Keratinocyte (primary cell): ENCODE measurements around the gene RPIA. TPM values are rescaled to one million over a fixed set of nuclear protein-coding genes. Genes with fewer than 3 reads are reported as not detected.

Experiments used
- DNase-seq: peaks from one replicate; pipeline ENCODE4 v3.0.0-alpha.2; 2011; ENCODE audit warnings: low read depth, missing footprints, low spot score
- FAIRE-seq: peaks from 2 replicates; lab custom pipeline; 2011; peaks lifted over from hg19 to GRCh38; lab: Jason Lieb, UNC
- H2AFZ ChIP-seq: 2 replicates; pipeline ENCODE4 v1.6.0; 2012; ENCODE audit warnings: low read length, control low read depth, inconsistent platforms; ENCODE audit not compliant: control insufficient read depth
- H3K27ac ChIP-seq: 2 replicates; pipeline ENCODE4 v1.5.1; 2011; ENCODE audit warnings: low read length; ENCODE audit not compliant: control insufficient read depth, insufficient read depth
- H3K27me3 ChIP-seq: 3 replicates; pipeline ENCODE4 v1.6.0; 2011; ENCODE audit warnings: low read length; ENCODE audit not compliant: control insufficient read depth, insufficient read depth; ENCODE audit errors: extremely low read depth
- H3K36me3 ChIP-seq, 2 experiments: 2 replicates in 1 of 2; 3 replicates in 1 of 2; pipeline ENCODE4 v1.5.1; 2011; ENCODE audit warnings: low read length in 2 of 2, mild to moderate bottlenecking in 1 of 2; ENCODE audit not compliant: control insufficient read depth in 2 of 2, insufficient read depth in 2 of 2; ENCODE audit errors: extremely low read depth in 1 of 2
- H3K4me1 ChIP-seq: 3 replicates; pipeline ENCODE4 v1.5.1; 2011; ENCODE audit warnings: low read length; ENCODE audit not compliant: control insufficient read depth, insufficient read depth; ENCODE audit errors: extremely low read depth
- H3K4me2 ChIP-seq: 3 replicates; pipeline ENCODE4 v1.6.0; 2011; ENCODE audit warnings: low read depth, low read length; ENCODE audit not compliant: control insufficient read depth, insufficient read depth; ENCODE audit errors: extremely low read depth
- H3K4me3 ChIP-seq, 3 experiments: fragments of 200-600 bp in 1 of 3; sonication (generic) in 1 of 3; 2 replicates in 2 of 3; 3 replicates in 1 of 3; pipeline ENCODE4 v1.5.1; 2011 to 2016; ENCODE audit warnings: low read length in 3 of 3, mild to moderate bottlenecking in 3 of 3, control low read depth in 2 of 3, inconsistent platforms in 1 of 3, low read depth in 1 of 3, mixed read lengths in 1 of 3, mixed run types in 1 of 3, moderate library complexity in 1 of 3; ENCODE audit not compliant: control insufficient read depth in 2 of 3, insufficient read depth in 2 of 3; ENCODE audit errors: extremely low read depth in 1 of 3
- H3K79me2 ChIP-seq: 2 replicates; pipeline ENCODE4 v1.6.0; 2012; ENCODE audit warnings: low read length; ENCODE audit not compliant: control insufficient read depth, insufficient read depth
- H3K9ac ChIP-seq: 3 replicates; pipeline ENCODE4 v1.6.0; 2011; ENCODE audit warnings: low read length; ENCODE audit not compliant: control insufficient read depth, insufficient read depth; ENCODE audit errors: extremely low read depth
- H3K9me1 ChIP-seq: 3 replicates; pipeline ENCODE4 v1.6.0; 2011; ENCODE audit warnings: low read length; ENCODE audit not compliant: control insufficient read depth, insufficient read depth; ENCODE audit errors: extremely low read depth
- H3K9me3 ChIP-seq: 2 replicates; pipeline ENCODE4 v1.5.1; 2012; ENCODE audit warnings: low read depth, low read length; ENCODE audit not compliant: control insufficient read depth
- H4K20me1 ChIP-seq: 3 replicates; pipeline ENCODE4 v1.6.0; 2011; ENCODE audit warnings: low read length; ENCODE audit not compliant: control insufficient read depth, insufficient read depth; ENCODE audit errors: extremely low read depth
- CTCF ChIP-seq, 3 experiments: IDR thresholded peaks in 1 of 3; conservative IDR thresholded peaks in 1 of 3; optimal IDR thresholded peaks in 1 of 3; 2 replicates in 2 of 3; 3 replicates in 1 of 3; pipeline versions ENCODE3 to v1.5.1; 2011; ENCODE audit warnings: low read length in 3 of 3, mild to moderate bottlenecking in 3 of 3, moderate library complexity in 2 of 3, control low read depth in 1 of 3, inconsistent platforms in 1 of 3; ENCODE audit not compliant: insufficient read depth in 2 of 3; ENCODE audit errors: extremely low read depth in 1 of 3
- EZH2 ChIP-seq: IDR thresholded peaks from one replicate; pipeline ENCODE4 v1.6.1; 2012; ENCODE audit warnings: inconsistent platforms, mild to moderate bottlenecking, low read length, moderate library complexity
- dilution Hi-C: fragments of 300-500 bp; cut with MboI; formaldehyde crosslinking; loops from one replicate; pipeline ENCODE4 v1.7.0; 2020; ENCODE audit warnings: low sequenced_read_pairs; ENCODE audit not compliant: extremely low pct_ligation_motif_present
- polyA plus RNA-seq, 5 experiments: library from polyadenylated mRNA; depleted of rRNA in 3 of 5; stranded (reverse) in 3 of 5; stranded (forward) in 1 of 5; unstranded in 1 of 5; fragments of >200 nt; gene quantifications; 1 replicate in 1 of 5; 2 replicates in 3 of 5; 3 replicates in 1 of 5; pipeline versions ENCODE4 v1.2.1 to v1.2.3, GENCODE V29; 2011 to 2012; ENCODE audit warnings: missing spikeins in 2 of 5, low read depth in 1 of 5, low replicate concordance in 1 of 5

The RPIA gene
- polyA plus RNA-seq, 1 donor (not counting 4 experiments of a cell fraction or from before 2014, with no cell fraction given), result 11.4 TPM

GRCh38 chr2:88651646-88652045 is 39.8 kb upstream of the RPIA start:
- H3K27me3 ChIP-seq, result no peaks in the 10 kb centered on the region
- no peaks in the 10 kb centered on the region for H4K20me1 ChIP-seq
- no peaks in the 10 kb centered on the region for H3K9me1 ChIP-seq
- FAIRE-seq (peak; percentile 43), DNase-seq (no peak)
- H3K9me3 ChIP-seq, result no peaks in the 10 kb centered on the region
- no peak overlapping the region for H2AFZ ChIP-seq
- H3K4me2 ChIP-seq, result no peak overlapping the region
- peaks cover 4% of the 10 kb centered on the region for H3K4me1 ChIP-seq
- TF ChIP-seq EZH2 (no peak), CTCF (optimal IDR thresholded peaks at IDR 0.05 in 1 of 3, IDR thresholded peaks at IDR 0.05 in 1 of 3, conservative IDR thresholded peaks at IDR 0.05 in 1 of 3; ENCODE audit: extremely low read depth in 1 of 3, insufficient read depth in 2 of 3, low read length in 3 of 3) (no peak)
- no peaks in the 10 kb centered on the region for H3K36me3 ChIP-seq
- H3K79me2 ChIP-seq, result no peaks in the 10 kb centered on the region
- H3K9ac ChIP-seq, result no peak overlapping the region
- dilution Hi-C loops, result no loop called here
- no peak overlapping the region for H3K27ac ChIP-seq
- H3K4me3 ChIP-seq, result no peak overlapping the region

GRCh38 chr2:88654714-88655113 is 36.8 kb upstream of the RPIA start:
- TF ChIP-seq CTCF (optimal IDR thresholded peaks at IDR 0.05 in 1 of 3, IDR thresholded peaks at IDR 0.05 in 1 of 3, conservative IDR thresholded peaks at IDR 0.05 in 1 of 3; ENCODE audit: extremely low read depth in 1 of 3, insufficient read depth in 2 of 3, low read length in 3 of 3), result no peak
- no peak for TF ChIP-seq EZH2
- peaks cover 24% of the 10 kb centered on the region for H3K4me1 ChIP-seq
- H3K9ac ChIP-seq, result no peak overlapping the region
- H2AFZ ChIP-seq, result no peak overlapping the region
- DNase-seq, result no peak
- H3K36me3 ChIP-seq, result no peaks in the 10 kb centered on the region
- FAIRE-seq, result no peak
- H3K9me3 ChIP-seq, result no peaks in the 10 kb centered on the region
- H3K79me2 ChIP-seq, result no peaks in the 10 kb centered on the region
- no peaks in the 10 kb centered on the region for H3K27me3 ChIP-seq
- H3K4me2 ChIP-seq, result no peak overlapping the region
- no peaks in the 10 kb centered on the region for H3K9me1 ChIP-seq
- H3K27ac ChIP-seq, result no peak overlapping the region
- no peak overlapping the region for H3K4me3 ChIP-seq
- H4K20me1 ChIP-seq, result no peaks in the 10 kb centered on the region
- dilution Hi-C loops, result no loop called here
